Kidney (tissue), 14 donors: ENCODE data around the gene SPAG5. TPM values are rescaled to one million over a fixed set of nuclear protein-coding genes. Genes with fewer than 3 reads are reported as not detected.

Source experiments
- DNase-seq, 5 donors: peaks; one replicate each; pipeline ENCODE4 v3.0.0-alpha.2; 2013 to 2020
- FAIRE-seq: peaks from 2 replicates; lab custom pipeline; 2012; peaks lifted over from hg19 to GRCh38; lab: Jason Lieb, UNC
- H3K27ac ChIP-seq, 2 donors: one replicate each; pipeline ENCODE4 v1.7.0; 2013; ENCODE audit warnings: low read depth in 2 of 2, low read length in 2 of 2, inconsistent platforms in 1 of 2
- H3K27me3 ChIP-seq: one replicate; pipeline ENCODE4 v1.7.1; 2013; ENCODE audit warnings: low read length, inconsistent platforms; ENCODE audit not compliant: control insufficient read depth, insufficient read depth
- H3K36me3 ChIP-seq, 3 donors: one replicate each; pipeline versions ENCODE4 v1.7.0 to v1.7.1; 2013; ENCODE audit warnings: low read length in 3 of 3, control low read depth in 1 of 3, inconsistent platforms in 1 of 3; ENCODE audit not compliant: insufficient read depth in 3 of 3, control insufficient read depth in 2 of 3
- H3K4me1 ChIP-seq, 3 donors: one replicate each; pipeline versions ENCODE4 v1.7.0 to v1.7.1; 2013; ENCODE audit warnings: low read length in 3 of 3, inconsistent platforms in 1 of 3, low read depth in 1 of 3; ENCODE audit not compliant: control insufficient read depth in 2 of 3, insufficient read depth in 2 of 3
- H3K4me3 ChIP-seq, 3 donors: one replicate each; pipeline versions ENCODE4 v1.7.0 to v1.8.1; 2013; ENCODE audit warnings: low read length in 3 of 3, control low read depth in 1 of 3, inconsistent platforms in 1 of 3
- H3K9ac ChIP-seq, 3 donors: one replicate each; pipeline versions ENCODE4 v1.7.0 to v1.7.1; 2013; ENCODE audit warnings: low read length in 3 of 3, control low read depth in 1 of 3, inconsistent platforms in 1 of 3
- H3K9me3 ChIP-seq, 3 donors: one replicate each; pipeline versions ENCODE4 v1.7.0 to v1.7.1; 2013; ENCODE audit warnings: low read length in 3 of 3, control low read depth in 1 of 3, inconsistent platforms in 1 of 3; ENCODE audit not compliant: control insufficient read depth in 2 of 3, insufficient read depth in 1 of 3
- intact Hi-C: fragments of 100-400 bp; cut with DNase I; formaldehyde crosslinking; loops from one replicate; pipeline ENCODE4 v1.11.1; 2022
- polyA plus RNA-seq: library from polyadenylated mRNA; stranded (reverse); fragments of 350-450 nt; fragmentation: Illumina TruSeq; extraction: RNeasy Lipid Tissue Mini Kit (QIAGEN cat#74804); gene quantifications from one replicate; pipeline ENCODE4 v1.2.3, GENCODE V29; 2014; ENCODE audit warnings: low read depth, low replicate concordance; ENCODE audit not compliant: insufficient read depth
- total RNA-seq: library from RNA; stranded (reverse); fragmentation: NEBNext Ultra II Directional; extraction: Animal tissue kit (Norgen Biotek cat#: 25700); gene quantifications from one replicate; pipeline ENCODE4 v1.2.1, GENCODE V29; 2021
- TF ChIP-seq, protein P1 (sequence below): IDR thresholded peaks from 3 replicates; pipeline ENCODE4 v1.5.1; 2012; ENCODE audit warnings: mild to moderate bottlenecking, moderate library complexity, borderline replicate concordance; ENCODE audit not compliant: insufficient read depth; ENCODE audit errors: extremely low read depth
- donor health status: control.
- donor health status: control.
- donor health status: control.
- donor health status: control.
- donor health status: control.
- donor health status: DM: yes; HTN: yes; CAD: no.
- donor health status: Normal renal cell carcinoma (clear cell type).

The SPAG5 gene
- total and polyA plus RNA-seq, 2 donors from 2014 or later: 7.4 to 123 TPM

DNA sequence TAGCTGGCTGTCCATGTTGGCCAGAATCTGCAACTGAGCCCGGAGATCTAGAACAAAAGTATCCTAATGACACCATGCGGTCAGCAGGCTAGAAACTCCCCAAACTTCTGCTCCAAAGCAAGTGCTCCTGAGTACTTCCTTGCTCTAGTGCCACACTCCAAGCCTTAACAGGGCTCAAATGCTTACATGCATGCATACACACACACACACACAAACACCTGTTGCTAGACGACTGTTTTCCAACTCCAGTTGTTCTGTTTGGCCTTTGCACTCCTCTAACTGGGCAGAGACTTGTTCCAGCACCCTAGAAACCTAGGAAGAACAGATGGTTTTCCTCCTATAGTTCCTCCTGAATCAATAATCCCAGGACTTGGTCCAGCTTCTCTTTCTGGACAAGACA lies 14.4 kb downstream of the SPAG5 start:
- Histone ChIP-seq H3K9me3 (no peaks in the 10 kb centered on the region), H3K27me3 (no peaks in the 10 kb centered on the region), H3K36me3 (peaks cover 6 to 50% (median 31%) of the 10 kb centered on the region in 3 donors), H3K27ac (no peak overlapping the region), H3K9ac (no peak overlapping the region), H3K4me3 (no peak overlapping the region), H3K4me1 (no peaks in the 10 kb centered on the region)
- no peak for FAIRE-seq
- intact Hi-C loops: no loop called here
- TF ChIP-seq, protein P1, sequence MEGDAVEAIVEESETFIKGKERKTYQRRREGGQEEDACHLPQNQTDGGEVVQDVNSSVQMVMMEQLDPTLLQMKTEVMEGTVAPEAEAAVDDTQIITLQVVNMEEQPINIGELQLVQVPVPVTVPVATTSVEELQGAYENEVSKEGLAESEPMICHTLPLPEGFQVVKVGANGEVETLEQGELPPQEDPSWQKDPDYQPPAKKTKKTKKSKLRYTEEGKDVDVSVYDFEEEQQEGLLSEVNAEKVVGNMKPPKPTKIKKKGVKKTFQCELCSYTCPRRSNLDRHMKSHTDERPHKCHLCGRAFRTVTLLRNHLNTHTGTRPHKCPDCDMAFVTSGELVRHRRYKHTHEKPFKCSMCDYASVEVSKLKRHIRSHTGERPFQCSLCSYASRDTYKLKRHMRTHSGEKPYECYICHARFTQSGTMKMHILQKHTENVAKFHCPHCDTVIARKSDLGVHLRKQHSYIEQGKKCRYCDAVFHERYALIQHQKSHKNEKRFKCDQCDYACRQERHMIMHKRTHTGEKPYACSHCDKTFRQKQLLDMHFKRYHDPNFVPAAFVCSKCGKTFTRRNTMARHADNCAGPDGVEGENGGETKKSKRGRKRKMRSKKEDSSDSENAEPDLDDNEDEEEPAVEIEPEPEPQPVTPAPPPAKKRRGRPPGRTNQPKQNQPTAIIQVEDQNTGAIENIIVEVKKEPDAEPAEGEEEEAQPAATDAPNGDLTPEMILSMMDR: no peak
- no peak for DNase-seq

DNA sequence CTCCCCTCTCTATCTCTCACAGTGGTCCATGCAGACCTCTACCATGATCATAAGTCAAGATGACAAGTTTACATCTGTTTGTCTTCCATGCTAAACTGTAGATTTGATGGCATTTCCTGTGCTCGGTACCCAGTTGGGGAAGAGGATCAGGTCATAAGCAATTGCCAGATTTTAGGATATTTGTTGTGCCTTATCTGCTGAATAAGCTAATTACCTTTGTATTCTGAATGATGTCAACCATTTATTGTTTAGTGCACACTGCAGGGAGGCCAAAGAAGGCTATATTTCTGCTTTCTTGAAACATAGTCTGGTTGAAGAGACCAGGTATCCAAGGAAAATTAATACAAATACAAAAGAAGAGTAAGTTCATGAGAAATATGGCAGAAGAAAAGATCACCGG lies 16.3 kb downstream of the SPAG5 start:
- Histone ChIP-seq H3K9me3 (no peaks in the 10 kb centered on the region), H3K4me3 (no peak overlapping the region), H3K36me3 (peaks cover 8 to 53% (median 32%) of the 10 kb centered on the region in 3 donors), H3K27me3 (no peaks in the 10 kb centered on the region), H3K4me1 (no peaks in the 10 kb centered on the region), H3K9ac (no peak overlapping the region), H3K27ac (no peak overlapping the region)
- TF ChIP-seq, protein P1: no peak
- no peak for DNase-seq
- intact Hi-C loops: no loop called here
- no peak for FAIRE-seq

GRCh38 chr17:28580959-28581358 lies 17.9 kb downstream of the SPAG5 start:
- FAIRE-seq: no peak
- intact Hi-C loops: no loop called here
- Histone ChIP-seq H3K27me3 (no peaks in the 10 kb centered on the region), H3K4me3 (no peak overlapping the region), H3K9ac (no peak overlapping the region), H3K4me1 (peaks cover 0 to 3% (median 0%) of the 10 kb centered on the region in 3 donors), H3K36me3 (peaks cover 8 to 49% (median 32%) of the 10 kb centered on the region in 3 donors), H3K27ac (no peak overlapping the region), H3K9me3 (no peaks in the 10 kb centered on the region)
- TF ChIP-seq, protein P1: no peak
- DNase-seq: no peak

- DNase-seq (no peak), FAIRE-seq (no peak)
- H3K27me3 ChIP-seq: no peaks in the 10 kb centered on the region
- intact Hi-C loops: no loop called here
- H3K27ac ChIP-seq: no peak overlapping the region
- no peaks in the 10 kb centered on the region for H3K9me3 ChIP-seq
- no peak overlapping the region for H3K4me3 ChIP-seq
- TF ChIP-seq, protein P1: no peak
- H3K9ac ChIP-seq: no peak overlapping the region
- peaks cover 0 to 3% (median 0%) of the 10 kb centered on the region in 3 donors for H3K4me1 ChIP-seq
- H3K36me3 ChIP-seq: peaks cover 8 to 35% (median 23%) of the 10 kb centered on the region in 3 donors
These were observed 19.3 kb downstream of the SPAG5 start for GRCh38 chr17:28579526-28579925.
